GM18526 (cell line): ENCODE results near the gene ZNF584.

Source experiments
- POLR2A ChIP-seq: IDR thresholded peaks from 3 replicates; pipeline ENCODE4 v1.6.1; 2011; ENCODE audit not compliant: insufficient read length; ENCODE audit errors: extremely low read depth

ZNF584 gene

DNA sequence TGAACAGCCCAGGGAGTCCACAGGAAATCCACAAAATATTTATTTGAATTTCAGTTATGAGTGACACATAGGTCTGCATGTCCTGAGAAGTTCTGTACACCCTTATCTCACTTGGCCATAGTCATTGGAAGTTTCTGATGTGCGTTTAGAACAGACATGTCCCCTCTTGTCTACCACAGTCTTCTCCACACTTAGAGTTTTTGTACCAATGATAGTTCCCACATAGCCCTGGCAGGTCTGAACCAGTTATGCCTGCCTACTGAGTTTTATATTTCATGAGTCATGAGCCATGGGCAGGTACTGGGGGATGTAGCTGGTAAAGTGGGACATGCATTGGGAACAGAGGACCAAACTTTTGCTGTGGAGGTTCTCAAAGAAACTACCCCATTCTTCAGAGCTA lies 20.2 kb downstream of the ZNF584 start:
- no peak for TF ChIP-seq POLR2A

DNA sequence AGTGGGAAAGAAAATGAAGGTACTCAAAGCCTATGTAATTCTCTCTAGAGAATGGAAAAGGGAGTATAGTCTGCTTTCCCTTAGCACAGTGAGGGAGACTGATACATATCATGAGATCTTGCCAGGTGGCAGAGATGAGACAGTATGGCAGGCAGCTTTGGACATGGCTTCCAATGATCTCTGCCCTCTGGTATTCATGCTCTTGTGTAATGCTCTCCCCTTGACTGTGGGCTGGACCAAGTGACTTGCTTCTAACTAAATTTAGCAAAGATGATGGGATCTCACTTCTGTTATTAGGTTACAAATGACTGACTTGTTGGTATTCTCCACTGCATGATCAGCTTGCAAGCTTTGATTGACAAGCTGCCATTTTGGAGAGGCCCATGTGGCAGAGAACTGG lies 21.3 kb downstream of the ZNF584 start:
- no peak for TF ChIP-seq POLR2A

DNA sequence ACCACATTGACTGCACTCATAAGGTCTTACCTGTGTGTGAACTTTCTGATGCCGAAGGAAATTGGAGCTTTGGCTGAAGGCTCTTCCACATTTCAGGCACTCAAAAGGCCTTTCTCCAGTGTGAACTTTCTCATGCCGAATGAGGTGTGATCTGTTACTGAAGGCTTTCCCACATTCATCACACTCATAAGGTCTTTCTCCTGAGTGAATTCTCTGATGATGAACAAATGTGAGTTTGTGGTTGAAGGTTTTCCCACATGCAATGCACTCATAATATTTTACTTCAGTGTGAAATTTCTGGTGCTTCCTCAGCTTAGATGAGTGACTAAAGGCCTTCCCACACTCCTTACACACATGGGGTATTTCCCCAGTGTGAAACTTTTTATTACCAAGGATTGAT lies 25.8 kb downstream of the ZNF584 start:
- TF ChIP-seq POLR2A: no peak

DNA sequence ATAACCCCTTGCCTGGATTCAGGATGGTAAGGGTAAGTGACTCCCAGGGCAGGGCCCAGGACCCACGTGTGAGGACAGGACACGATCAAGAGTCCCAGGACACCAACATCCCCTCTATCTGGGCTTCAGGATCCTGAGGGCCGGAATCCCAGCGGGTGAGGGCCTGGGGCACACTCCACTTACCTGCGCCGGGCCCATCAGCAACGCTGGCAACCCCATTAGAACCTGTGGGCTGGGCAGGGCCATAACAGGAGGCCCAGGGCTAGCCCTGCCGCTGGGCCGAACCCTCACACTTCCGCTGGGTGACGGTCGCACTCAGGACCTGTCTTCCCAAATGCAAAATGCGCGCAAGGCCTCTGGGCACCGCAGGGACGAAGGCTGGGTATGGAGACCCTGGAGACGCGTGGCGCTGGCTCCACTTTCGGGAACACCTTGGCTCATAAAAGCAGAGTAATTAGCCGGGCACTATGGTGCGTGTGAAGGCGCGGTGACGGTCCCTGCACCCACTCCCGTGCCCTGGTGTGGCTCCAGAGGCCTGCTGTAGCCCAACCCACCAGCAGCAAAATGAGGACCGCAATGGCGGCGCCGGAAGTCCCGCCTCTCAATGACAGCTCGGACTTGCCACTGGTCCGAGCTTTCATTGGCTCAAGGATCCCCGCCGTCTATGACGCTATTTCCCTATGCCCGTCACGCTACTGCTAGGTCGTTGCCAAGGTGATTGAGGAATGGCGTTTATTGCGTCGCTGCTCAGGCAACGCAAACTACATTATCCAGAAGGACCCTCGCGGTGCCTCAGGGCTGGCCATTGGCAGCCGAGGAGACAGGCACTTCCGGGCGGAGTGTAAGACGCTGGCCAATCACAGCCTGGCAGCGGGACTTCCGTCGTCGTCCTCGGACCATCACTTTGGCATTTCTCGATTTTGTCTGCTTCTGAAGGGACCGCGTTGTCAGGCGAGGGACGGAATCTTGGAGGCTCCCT lies 31.4 kb downstream of the ZNF584 start, which contains the start of gene ZNF132:
ZNF132 (minus strand) TSS at position 578 of the 979 bp plus-strand sequence; CDS start at position 246, 332 bp downstream.
- TF ChIP-seq POLR2A: peak; percentile 62

DNA sequence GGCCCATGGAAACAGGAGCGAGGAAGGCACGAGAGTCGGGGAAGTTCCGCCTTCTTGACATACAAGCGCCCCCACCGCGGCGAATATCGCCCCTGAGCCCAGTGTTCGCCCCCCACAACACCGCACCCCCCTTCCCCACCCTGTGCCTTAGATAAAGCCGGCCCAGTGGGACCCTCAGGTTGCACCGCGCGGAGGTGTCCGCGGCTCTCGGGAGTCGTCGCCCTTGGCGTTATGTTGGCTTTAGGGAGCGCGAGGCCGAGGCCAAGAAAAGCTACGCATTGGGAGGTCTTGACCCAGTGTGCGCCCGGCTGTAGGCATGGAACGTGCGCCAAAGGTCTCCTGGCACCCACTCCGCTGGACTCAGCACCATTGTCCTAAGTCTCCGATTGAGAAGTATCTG lies 32.1 kb downstream of the ZNF584 start:
- TF ChIP-seq POLR2A: no peak

DNA sequence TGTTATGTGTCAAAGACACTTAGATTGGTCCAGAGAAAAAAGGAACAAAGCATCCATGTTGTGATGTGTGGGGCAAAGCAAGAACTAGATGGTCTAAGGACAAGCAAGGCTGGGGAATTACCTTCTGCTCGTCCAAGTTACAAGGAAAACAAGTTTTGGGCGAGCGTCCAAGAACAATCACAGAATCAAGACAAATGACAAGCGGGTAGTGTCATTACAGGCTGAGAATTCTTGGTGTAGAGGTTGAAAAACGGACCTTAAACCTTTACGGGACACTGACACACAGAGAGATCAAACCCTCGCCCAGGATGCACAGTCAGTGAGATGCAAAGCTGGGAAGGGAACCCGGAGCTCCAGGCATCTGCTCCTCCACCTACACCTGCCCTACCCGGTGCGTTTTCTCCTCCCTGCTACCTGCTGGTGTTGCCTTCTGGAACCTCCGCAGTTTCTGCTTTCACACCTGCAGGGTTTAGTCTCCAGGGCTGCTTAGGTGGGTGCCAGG lies 42.5 kb downstream of the ZNF584 start:
- TF ChIP-seq POLR2A: no peak

DNA sequence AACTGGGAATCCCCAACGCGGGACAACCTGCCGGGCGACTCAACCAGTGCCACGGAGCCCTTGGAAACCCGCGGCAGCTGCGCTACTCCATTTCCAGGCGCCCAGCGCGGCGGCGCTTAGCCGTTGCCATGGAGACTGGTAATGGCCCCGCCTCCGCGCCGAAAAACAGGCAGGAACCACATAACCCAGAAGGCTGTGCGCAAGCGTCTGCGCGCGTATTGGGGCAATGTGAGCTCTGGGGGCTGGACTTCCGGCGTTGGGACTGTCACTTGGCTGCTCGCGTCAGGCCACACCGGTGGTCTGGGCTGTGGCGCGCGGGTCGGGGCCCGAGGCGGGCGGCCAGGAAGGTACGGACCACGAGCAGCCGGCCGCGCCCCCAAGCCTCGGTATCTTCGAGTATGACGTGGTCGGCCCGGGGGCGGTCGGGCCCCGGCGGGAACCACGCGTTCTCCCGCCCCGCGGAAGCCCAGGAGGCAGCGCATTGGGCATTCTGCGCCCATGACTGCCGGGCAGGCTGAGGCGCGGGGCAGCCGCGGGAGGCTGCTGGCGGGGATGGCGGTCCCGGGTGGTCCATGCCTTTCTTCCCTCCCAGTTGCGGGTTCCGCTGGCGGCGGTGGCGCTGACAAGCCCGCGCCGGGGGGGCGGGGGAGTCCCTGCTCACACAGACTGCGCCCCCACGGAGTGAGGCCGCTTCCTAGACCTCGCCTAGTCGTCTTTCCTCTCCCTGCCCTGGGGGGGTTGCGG lies 43.1 kb downstream of the ZNF584 start, which contains the start of gene ZNF324B:
ZNF324B (plus strand) TSS at position 265 of the 744 bp plus-strand sequence. CDS start 2,080 bp downstream, outside the sequence.
- TF ChIP-seq POLR2A: peak; percentile 65

DNA sequence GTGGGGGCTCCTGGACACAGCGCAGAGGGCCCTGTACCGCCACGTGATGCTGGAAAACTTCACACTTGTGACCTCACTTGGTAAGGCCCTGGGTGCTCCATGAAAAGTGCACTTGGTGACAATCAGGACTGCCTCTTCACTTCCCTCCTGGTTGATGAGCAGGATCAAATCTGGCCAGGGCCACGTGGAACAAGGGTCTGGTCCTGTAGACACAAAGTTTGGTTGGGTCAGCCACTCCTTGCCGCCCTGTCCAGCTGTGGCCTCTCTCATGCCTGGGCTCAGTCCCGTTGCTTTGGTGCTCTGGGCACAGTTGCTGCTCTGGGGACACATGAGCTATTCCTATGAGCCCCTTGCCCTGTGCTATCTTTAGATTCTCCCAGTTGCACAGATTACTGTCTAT lies 45.3 kb downstream of the ZNF584 start:
- TF ChIP-seq POLR2A: no peak

DNA sequence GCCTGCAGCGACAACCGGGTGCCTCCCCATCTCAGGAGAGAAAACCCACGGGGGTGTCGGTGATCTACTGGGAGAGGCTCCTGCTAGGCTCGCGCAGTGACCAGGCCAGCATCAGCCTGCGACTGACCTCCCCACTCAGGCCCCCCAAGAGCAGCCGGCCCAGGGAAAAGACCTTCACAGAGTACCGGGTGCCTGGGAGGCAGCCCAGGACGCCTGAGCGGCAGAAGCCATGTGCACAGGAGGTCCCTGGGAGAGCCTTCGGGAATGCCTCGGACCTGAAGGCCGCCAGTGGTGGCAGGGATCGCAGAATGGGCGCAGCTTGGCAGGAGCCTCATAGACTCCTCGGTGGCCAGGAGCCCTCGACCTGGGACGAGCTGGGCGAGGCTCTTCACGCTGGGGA lies 46.9 kb downstream of the ZNF584 start:
- TF ChIP-seq POLR2A: no peak

DNA sequence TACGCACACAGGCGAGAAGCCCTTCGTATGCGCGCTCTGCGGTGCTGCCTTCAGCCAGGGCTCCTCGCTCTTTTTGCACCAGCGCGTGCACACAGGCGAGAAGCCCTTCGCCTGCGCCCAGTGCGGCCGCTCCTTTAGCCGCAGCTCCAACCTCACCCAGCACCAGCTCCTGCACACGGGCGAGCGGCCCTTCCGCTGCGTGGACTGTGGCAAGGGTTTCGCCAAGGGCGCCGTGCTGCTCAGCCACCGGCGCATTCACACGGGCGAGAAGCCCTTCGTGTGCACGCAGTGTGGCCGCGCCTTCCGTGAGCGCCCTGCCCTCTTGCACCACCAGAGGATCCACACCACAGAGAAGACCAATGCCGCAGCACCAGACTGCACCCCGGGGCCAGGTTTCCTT lies 47.7 kb downstream of the ZNF584 start:
- TF ChIP-seq POLR2A: no peak

DNA sequence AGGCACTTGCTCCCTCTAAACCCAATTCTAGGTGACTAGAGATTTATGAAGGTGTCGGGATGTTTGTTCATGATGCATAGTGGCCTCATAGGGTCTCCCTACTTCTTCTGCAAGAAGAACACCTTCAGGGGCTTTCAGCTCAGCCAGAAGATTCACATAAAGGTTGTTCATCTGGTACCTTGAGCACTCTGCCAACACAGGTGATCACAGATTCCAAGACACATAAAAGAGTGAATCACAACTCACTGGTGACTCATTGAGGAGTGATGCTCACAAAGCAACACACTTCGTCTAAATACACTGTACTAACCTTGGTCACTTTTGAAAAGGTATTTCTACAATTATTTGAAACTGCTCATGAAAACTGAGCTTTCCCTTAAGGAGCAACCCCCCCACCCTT lies 51.6 kb downstream of the ZNF584 start:
- TF ChIP-seq POLR2A: no peak

DNA sequence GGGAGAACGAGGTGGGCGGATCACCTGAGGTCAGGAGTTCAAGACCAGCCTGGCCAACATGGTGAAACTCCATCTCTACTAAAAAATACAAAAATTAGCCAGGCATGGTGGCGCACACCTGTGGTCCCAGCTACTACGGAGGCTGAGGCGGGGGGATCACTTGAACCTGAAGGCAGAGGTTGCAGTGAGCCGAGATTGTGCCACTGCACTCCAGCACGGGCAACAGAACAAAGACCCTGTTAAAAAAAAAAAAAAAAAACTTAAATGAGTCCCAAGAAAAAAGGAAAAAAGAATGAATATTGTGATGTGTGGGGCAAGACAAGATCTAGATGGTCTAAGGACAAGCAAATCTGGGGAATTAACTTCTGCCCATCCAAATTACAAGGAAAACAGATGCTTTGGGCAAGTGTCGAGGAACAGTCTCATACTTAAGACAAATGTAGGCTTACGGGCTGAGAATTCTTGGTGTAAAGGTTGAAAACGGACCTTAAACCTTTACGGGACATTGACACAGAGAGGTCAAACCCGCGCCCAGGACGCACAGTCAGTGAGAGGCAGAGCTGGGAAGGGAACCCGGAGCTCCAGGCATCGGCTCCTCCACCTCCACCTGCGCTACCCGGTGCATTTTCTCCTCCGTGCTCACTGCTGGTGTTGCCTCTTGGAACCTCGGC lies 57.8 kb downstream of the ZNF584 start:
- no peak for TF ChIP-seq POLR2A

DNA sequence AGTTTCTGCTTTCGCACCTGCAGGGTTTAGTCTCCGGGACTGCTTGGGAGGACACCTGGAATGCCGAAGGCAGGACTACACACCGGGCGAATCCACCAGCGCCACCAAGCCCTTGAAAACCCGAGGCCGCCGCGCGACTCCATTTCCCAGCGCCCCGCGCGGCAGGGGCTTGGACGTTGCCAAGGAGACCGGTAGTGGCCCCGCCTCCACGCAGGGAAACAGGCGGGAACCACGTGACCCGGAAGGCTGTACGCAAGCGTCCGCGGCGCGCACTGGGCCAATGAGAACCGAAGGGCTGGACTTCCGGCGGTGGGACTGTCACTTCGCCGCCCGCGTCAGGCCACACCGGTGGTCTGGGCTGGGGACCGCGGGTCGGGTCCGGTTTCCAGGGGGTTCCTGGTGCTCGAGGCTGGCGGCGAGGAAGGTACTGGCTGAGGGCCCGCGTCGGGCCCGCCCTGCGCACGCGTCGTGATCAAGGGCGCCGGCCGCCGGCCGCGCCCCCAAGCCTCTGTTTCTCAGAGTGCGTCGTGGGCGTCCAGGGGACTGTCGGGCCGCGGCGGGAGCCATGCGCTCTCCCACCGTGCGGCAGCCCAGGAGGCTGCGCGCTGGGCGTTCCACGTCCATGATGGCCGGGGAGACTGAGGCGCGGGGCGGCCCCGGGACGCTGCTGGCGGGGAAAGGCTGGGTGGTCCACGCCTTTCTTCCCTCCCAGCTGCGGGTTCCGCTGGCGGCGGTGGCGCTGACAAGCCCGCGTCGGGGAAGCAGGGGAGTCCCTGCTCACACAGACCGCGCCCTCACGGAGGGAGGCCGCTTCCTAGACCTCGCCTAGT lies 58.5 kb downstream of the ZNF584 start, which contains the start of gene ZNF324:
ZNF324 (plus strand) TSS at position 321 of the 830 bp plus-strand sequence. CDS start 2,106 bp downstream, outside the sequence.
- peak; percentile 74 for TF ChIP-seq POLR2A
